K562 (cell line): ENCODE measurements around the gene FBXL3. TPM values are rescaled to one million over a fixed set of nuclear protein-coding genes. Genes with fewer than 3 reads are reported as not detected.

Experiments used
- ATAC-seq: fragments of 200-7000 bp; cut with Tn5 transposase; 3 replicates; pipeline ENCODE4 v1.9.1; 2020; ENCODE audit warnings: moderate library complexity
- BruUV-seq: library from RNA; stranded (reverse); fragments of 400-500 nt; replicated peaks from 2 replicates; lab custom pipeline; 2021; lab: Mats Ljungman, UMichigan
- CTCF ChIA-PET: fragments of 300-600 bp; formaldehyde crosslinking; extraction: SDS; loops from one replicate; lab custom pipeline; 2021; ENCODE audit warnings: low intra/inter-chr PET ratio; lab: Yijun Ruan, JAX
- POLR2A ChIA-PET: fragments of 300-600, 350-650 bp; sonication (Branson Sonifier 250); formaldehyde crosslinking; extraction: SDS; loops from one replicate; lab custom pipeline; 2021; ENCODE audit warnings: antibody characterized with exemption, inconsistent platforms; lab: Yijun Ruan, JAX
- DNase-seq, 4 experiments: peaks; one replicate each; pipeline versions ENCODE4 v3.0.0 to v3.0.0-alpha.2; 2011 to 2018; ENCODE audit warnings: low spot score in 3 of 4, mixed read lengths in 3 of 4; ENCODE audit errors: extremely low read depth in 1 of 4
- FAIRE-seq: peaks from 2 replicates; lab custom pipeline; 2011; peaks lifted over from hg19 to GRCh38; lab: Jason Lieb, UNC
- H2AFZ ChIP-seq: 2 replicates; pipeline ENCODE4 v1.6.0; 2011; ENCODE audit warnings: low read depth, low read length, control low read depth, inconsistent platforms
- H3K27ac ChIP-seq: fragments of 200-600 bp; 3 replicates; pipeline ENCODE4 v1.8.0; 2011; ENCODE audit warnings: low read depth, mild to moderate bottlenecking, control low read depth, inconsistent platforms, low read length, moderate library complexity, mixed read lengths; ENCODE audit errors: extremely low read depth
- H3K27me3 ChIP-seq, 2 experiments: fragments of 300-600 bp in 1 of 2; 2 replicates in 1 of 2; 3 replicates in 1 of 2; pipeline versions ENCODE4 v1.6.0 to v1.8.0; 2011; ENCODE audit warnings: inconsistent platforms in 2 of 2, low read length in 2 of 2, mild to moderate bottlenecking in 1 of 2, mixed read lengths in 1 of 2, moderate library complexity in 1 of 2; ENCODE audit not compliant: control insufficient read depth in 2 of 2, insufficient read depth in 2 of 2
- H3K36me3 ChIP-seq: fragments of 300-600 bp; 3 replicates; pipeline ENCODE4 v1.8.0; 2011; ENCODE audit warnings: mild to moderate bottlenecking, low read length, inconsistent platforms; ENCODE audit not compliant: control insufficient read depth, insufficient read depth
- H3K4me1 ChIP-seq, 2 experiments: fragments of 200-600 bp in 1 of 2; replicated peaks in 1 of 2; 2 replicates in 1 of 2; 3 replicates in 1 of 2; pipeline versions ENCODE4 v1.5.1 to v1.8.0; 2011; ENCODE audit warnings: inconsistent platforms in 2 of 2, low read length in 2 of 2, mild to moderate bottlenecking in 1 of 2, mixed read lengths in 1 of 2, moderate library complexity in 1 of 2; ENCODE audit not compliant: control insufficient read depth in 2 of 2, insufficient read depth in 2 of 2
- H3K4me2 ChIP-seq: 2 replicates; pipeline ENCODE4 v1.6.1; 2011; ENCODE audit warnings: low read length, control low read depth, inconsistent platforms, mixed read lengths; ENCODE audit not compliant: insufficient read depth
- H3K4me3 ChIP-seq: fragments of 200-600 bp; sonication (generic), shearing (Covaris generic); 2 replicates; pipeline ENCODE4 v1.5.1; 2016; ENCODE audit warnings: control low read depth, inconsistent platforms
- H3K79me2 ChIP-seq: fragments of 200-600 bp; 3 replicates; pipeline ENCODE4 v1.8.0; 2011; ENCODE audit warnings: low read length, inconsistent platforms; ENCODE audit not compliant: control insufficient read depth, insufficient read depth
- H3K9ac ChIP-seq, 2 experiments: 2 replicates each; pipeline versions ENCODE4 v1.6.0 to v1.6.1; 2011; ENCODE audit warnings: low read depth in 2 of 2, low read length in 2 of 2, control low read depth in 1 of 2, inconsistent platforms in 1 of 2, mild to moderate bottlenecking in 1 of 2, mixed read lengths in 1 of 2; ENCODE audit not compliant: insufficient read depth in 1 of 2
- H3K9me1 ChIP-seq: one replicate; pipeline ENCODE4 v1.6.0; 2011; ENCODE audit warnings: inconsistent platforms, mild to moderate bottlenecking, low read length, moderate library complexity; ENCODE audit not compliant: control insufficient read depth, insufficient read depth
- H3K9me3 ChIP-seq: replicated peaks from 2 replicates; pipeline ENCODE4 v1.5.1; 2011; ENCODE audit warnings: low read depth, low read length, inconsistent platforms; ENCODE audit not compliant: control insufficient read depth, insufficient read depth
- H4K20me1 ChIP-seq: replicated peaks from 2 replicates; pipeline ENCODE4 v1.6.1; 2011; ENCODE audit warnings: low read length, inconsistent platforms, mixed read lengths; ENCODE audit not compliant: control insufficient read depth, insufficient read depth
- AFF4 ChIP-seq: sonication (generic); formaldehyde crosslinking; IDR thresholded peaks from 2 replicates; pipeline ENCODE4 v1.8.0; 2023; ENCODE audit warnings: mild to moderate bottlenecking, missing genetic modification reagents
- ATF7 ChIP-seq: fragments of 450-650 bp; IDR thresholded peaks from 2 replicates; pipeline ENCODE4 v1.7.1; 2014; ENCODE audit warnings: mild to moderate bottlenecking, moderate library complexity
- BDP1 ChIP-seq: IDR thresholded peaks from 3 replicates; pipeline ENCODE4 v1.6.1; 2011; ENCODE audit not compliant: insufficient read length, insufficient read depth
- C11orf30 ChIP-seq: fragments of 450-650 bp; IDR thresholded peaks from 2 replicates; pipeline ENCODE4 v1.6.1; 2016; ENCODE audit warnings: low read depth, mild to moderate bottlenecking
- DDX20 ChIP-seq: fragments of 450-650 bp; IDR thresholded peaks from 2 replicates; pipeline ENCODE4 v1.6.1; 2016; ENCODE audit warnings: missing genetic modification characterization, low read depth, mild to moderate bottlenecking, missing compliant biosample characterization, moderate library complexity
- DIDO1 ChIP-seq: fragments of 450-650 bp; IDR thresholded peaks from 2 replicates; pipeline ENCODE4 v1.6.1; 2016; ENCODE audit warnings: low read depth, missing biosample characterization, missing genetic modification characterization
- GTF2A2 ChIP-seq: IDR thresholded peaks from 2 replicates; pipeline ENCODE4 v1.6.1; 2016; ENCODE audit warnings: mild to moderate bottlenecking, missing genetic modification characterization, missing compliant biosample characterization
- HOMEZ ChIP-seq: fragments of 250-450 bp; sonication (Bioruptor Pico); IDR thresholded peaks from 2 replicates; pipeline ENCODE4 v1.4.0; 2020; ENCODE audit warnings: mild to moderate bottlenecking, moderate library complexity
- HOXB6 ChIP-seq: fragments of 250-450 bp; sonication (Bioruptor Pico); IDR thresholded peaks from 2 replicates; pipeline ENCODE4 v1.5.1; 2022; ENCODE audit warnings: mild to moderate bottlenecking, borderline replicate concordance
- MAFF ChIP-seq: IDR thresholded peaks from 2 replicates; pipeline ENCODE4 v1.6.1; 2012; ENCODE audit warnings: low read length, improper control_type of control experiment
- MAFG ChIP-seq: fragments of 450-650 bp; conservative IDR thresholded peaks from 2 replicates; pipeline ENCODE4 v1.6.1; 2016; ENCODE audit warnings: missing genetic modification characterization, missing compliant biosample characterization
- MAFK ChIP-seq: IDR thresholded peaks from 2 replicates; pipeline ENCODE4 v1.6.1; 2011; ENCODE audit warnings: low read length, improper control_type of control experiment
- MLX ChIP-seq, 2 experiments: fragments of 450-650 bp in 1 of 2; sonication (generic) in 1 of 2; formaldehyde crosslinking; conservative IDR thresholded peaks; 2 replicates each; pipeline versions ENCODE4 v1.4.0 to v1.8.1; 2020 to 2022; ENCODE audit warnings: mild to moderate bottlenecking in 1 of 2, missing genetic modification reagents in 1 of 2
- XRCC4 ChIP-seq: IDR thresholded peaks from one replicate; pipeline ENCODE4 v1.6.1; 2011; ENCODE audit not compliant: insufficient read depth, insufficient read length; ENCODE audit errors: extremely low read depth
- ZFPM2 ChIP-seq: fragments of 250-450 bp; sonication (Bioruptor Pico); IDR thresholded peaks from 2 replicates; pipeline ENCODE4 v1.5.1; 2022; ENCODE audit warnings: mild to moderate bottlenecking
- ZNF316 ChIP-seq: fragments of 450-650 bp; IDR thresholded peaks from 2 replicates; pipeline ENCODE4 v1.6.1; 2016
- ZNF79 ChIP-seq: fragments of 250-450 bp; sonication (Bioruptor Pico); IDR thresholded peaks from 2 replicates; pipeline ENCODE4 v1.4.0; 2020; ENCODE audit warnings: low read depth, mild to moderate bottlenecking, moderate library complexity
- WGBS: fragments of 100-300 bp; shearing (Covaris generic); methylation state at CpG from one replicate; pipeline ENCODE4 v1.1.6; 2016; ENCODE audit warnings: low coverage, mixed read lengths; ENCODE audit not compliant: insufficient coverage; ENCODE audit errors: missing lambda C conversion rate; 5-methylcytosine and 5-hydroxymethylcytosine counted together
- in situ Hi-C: fragments of 300-500 bp; cut with MboI; formaldehyde crosslinking; loops from 4 replicates; pipeline ENCODE4 v1.15.0; 2018; ENCODE audit warnings: inconsistent platforms, mixed read lengths
- intact Hi-C: fragments of 100-400 bp; cut with micrococcal nuclease; formaldehyde crosslinking; loops from 2 replicates; pipeline ENCODE4 v1.14.2; 2022
- polyA plus RNA-seq, 8 experiments: library from polyadenylated mRNA; depleted of rRNA in 4 of 8; stranded (reverse) in 5 of 8; unstranded in 3 of 8; fragments of >200 nt; fragmentation: Nextera tagmentation in 2 of 8; fragmentation: Illumina TruSeq in 1 of 8; extraction: Ambion mirVana in 2 of 8; extraction: Trizol in 1 of 8; gene quantifications; 2 replicates each; pipeline versions ENCODE4 v1.2.1 to v1.2.3, GENCODE V29; 2011 to 2014; ENCODE audit warnings: inconsistent platforms in 1 of 8, missing spikeins in 1 of 8
- total RNA-seq, 7 experiments: library from RNA; depleted of rRNA in 6 of 7; stranded (reverse); fragments of >200 nt in 6 of 7; fragmentation: Illumina TruSeq in 2 of 7; extraction: Trizol in 2 of 7; gene quantifications; 2 replicates each; pipeline versions ENCODE4 v1.2.1 to v1.2.3, GENCODE V29; 2011 to 2021; ENCODE audit warnings: low replicate concordance in 1 of 7

Gene FBXL3
- total and polyA plus RNA-seq, 9 of the 15 experiments (the other 6 are each of a cell fraction or from before 2014, with no cell fraction given) = 3.8 to 16.4 (median 12.6) TPM

- peaks cover 7 to 8% of the 10 kb centered on the region in 2 experiments; a peak in 4 of 5 replicates for H3K4me1 ChIP-seq
- no peak overlapping the region for H3K27ac ChIP-seq
- no peaks in the 10 kb centered on the region for H3K9me1 ChIP-seq
- no peak for FAIRE-seq
- no peaks in the 10 kb centered on the region for H3K27me3 ChIP-seq
- H2AFZ ChIP-seq = no peak overlapping the region
- in situ Hi-C loops = no loop called here
- H3K9me3 ChIP-seq = no peaks in the 10 kb centered on the region
- H3K79me2 ChIP-seq = peaks cover 19% of the 10 kb centered on the region
- H3K4me3 ChIP-seq = no peak overlapping the region; the same call in 1 of the 2 replicates
- BruUV-seq = no TSS peak
- peaks cover 22% of the 10 kb centered on the region for H3K36me3 ChIP-seq
- no peak overlapping the region for H3K4me2 ChIP-seq
- ChIA-PET CTCF (no interaction called here), POLR2A (interaction anchor here (0.7 to 1.2 kb wide), 3 partner anchors 8 to 21 kb away, joined by 3 to 9 read pairs (median 3); no protein-coding TSS in a partner anchor)
- no peak for TF ChIP-seq BDP1
- TF ChIP-seq GTF2A2 = no peak
- TF ChIP-seq DIDO1 (tag) = no peak
- peak; percentile 58 for TF ChIP-seq MAFF
- TF ChIP-seq XRCC4 = no peak
- TF ChIP-seq DDX20 (tag) = no peak
- no peak for TF ChIP-seq AFF4 (CRISPR knock-in tag)
- TF ChIP-seq MAFK = peak; percentile 41; the same call in 1 of the 2 replicates
- TF ChIP-seq HOMEZ (CRISPR knock-in tag) = no peak
- no peak for TF ChIP-seq HOXB6 (CRISPR knock-in tag)
- no peak for TF ChIP-seq ZNF79 (CRISPR knock-in tag)
- peak; percentile 88 for TF ChIP-seq ZNF316
- TF ChIP-seq C11orf30 = peak; percentile 71
- TF ChIP-seq ATF7 = no peak
- TF ChIP-seq MAFG (tag) = peak; percentile 57
- no peak for TF ChIP-seq MLX (CRISPR knock-in tag; conservative IDR thresholded peaks at IDR 0.05)
- no peak for TF ChIP-seq ZFPM2
- H3K9ac ChIP-seq = no peak overlapping the region; a peak in 1 of 4 replicates
- 74% methylated on average over 5 of the region's 5 CpGs for WGBS
- no peak for ATAC-seq
- intact Hi-C loops = loop anchor here (5.0 kb wide), 1 partner anchor 334 kb away; the partner anchor contains the start of gene MYCBP2
- no peak for DNase-seq
- no peaks in the 10 kb centered on the region for H4K20me1 ChIP-seq
Observed at GRCh38 chr13:76993473-76993872, 33.5 kb downstream of the FBXL3 start.
